GM19240 (cell line): ENCODE data around the gene LTN1.
"Not testable (repeated sequence)": the region's sequence is repeated elsewhere in the genome, so short reads cannot be mapped to it uniquely, and the experiment has no call there.

ENCODE experiments used
- DNase-seq: peaks from one replicate; pipeline ENCODE4 v3.0.0; 2011; ENCODE audit warnings: low spot score; ENCODE audit not compliant: insufficient read length

Gene LTN1

GRCh38 chr21:28991861-28992525 lies 684 bp downstream of the LTN1 start:
- DNase-seq = no peak

- DNase-seq = not testable (repeated sequence)
Measured at GRCh38 chr21:28988146-28988545, 4.5 kb downstream of the LTN1 start.

GRCh38 chr21:28986677-28987076 lies 6.0 kb downstream of the LTN1 start:
- no peak for DNase-seq

GRCh38 chr21:28982637-28983036 lies 10.0 kb downstream of the LTN1 start:
- no peak for DNase-seq

- no peak for DNase-seq
Measured at GRCh38 chr21:28979092-28979491, 13.6 kb downstream of the LTN1 start.

- no peak for DNase-seq
Measured at GRCh38 chr21:28975397-28975796, 17.3 kb downstream of the LTN1 start.

- DNase-seq = no peak
Measured at GRCh38 chr21:28974531-28975227, 18.0 kb downstream of the LTN1 start.

GRCh38 chr21:28972398-28972797 lies 20.3 kb downstream of the LTN1 start:
- no peak for DNase-seq

GRCh38 chr21:28971171-28971570 lies 21.5 kb downstream of the LTN1 start:
- DNase-seq = no peak

- no peak for DNase-seq
Measured at GRCh38 chr21:28963831-28964230, 28.8 kb downstream of the LTN1 start.

- DNase-seq = no peak
Measured at GRCh38 chr21:28962465-28962864, 30.2 kb downstream of the LTN1 start.

GRCh38 chr21:28961927-28962326 lies 30.8 kb downstream of the LTN1 start:
- no peak for DNase-seq

GRCh38 chr21:28960245-28960644 lies 32.4 kb downstream of the LTN1 start:
- no peak for DNase-seq

- DNase-seq = no peak
Measured at GRCh38 chr21:28959367-28960099, 33.1 kb downstream of the LTN1 start.

GRCh38 chr21:28953247-28953646 lies 39.4 kb downstream of the LTN1 start:
- DNase-seq = no peak

GRCh38 chr21:28952686-28953085 lies 40.0 kb downstream of the LTN1 start:
- no peak for DNase-seq

GRCh38 chr21:28949318-28949717 lies 43.4 kb downstream of the LTN1 start:
- DNase-seq = no peak

GRCh38 chr21:28944296-28944695 lies 48.4 kb downstream of the LTN1 start:
- no peak for DNase-seq

- no peak for DNase-seq
Measured at GRCh38 chr21:28943631-28944030, 49.0 kb downstream of the LTN1 start.

- no peak for DNase-seq
Measured at GRCh38 chr21:28938726-28939125, 54.0 kb downstream of the LTN1 start.

- DNase-seq = no peak
Measured at GRCh38 chr21:28937737-28938136, 54.9 kb downstream of the LTN1 start.

GRCh38 chr21:28936721-28937120 lies 56.0 kb downstream of the LTN1 start:
- no peak for DNase-seq
